ENCODE data around the gene EPHA6.
"Not testable (repeated sequence)": the region's sequence is repeated elsewhere in the genome, so short reads cannot be mapped to it uniquely, and the experiment has no call there.

DNA sequence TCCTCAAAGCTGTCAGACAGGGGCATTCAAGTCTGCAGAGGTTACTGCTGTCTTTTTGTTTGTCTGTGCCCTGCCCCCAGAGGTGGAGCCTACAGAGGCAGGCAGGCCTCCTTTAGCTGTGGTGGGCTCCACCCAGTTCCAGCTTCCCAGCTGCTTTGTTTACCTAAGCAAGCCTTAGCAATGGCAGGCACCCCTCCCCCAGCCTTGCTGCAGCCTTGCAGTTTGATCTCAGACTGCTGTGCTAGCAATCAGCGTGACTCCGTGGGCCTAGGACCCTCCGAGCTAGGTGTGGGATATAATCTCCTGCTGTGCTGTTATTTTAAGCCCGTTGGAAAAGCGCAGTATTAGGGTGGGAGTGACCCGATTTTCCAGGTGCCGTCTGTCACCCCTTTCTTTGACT lies 127.7 kb downstream of the EPHA6 start:
- TF ChIP-seq ELF4 (IDR thresholded peaks at IDR 0.05); ARNT (IDR thresholded peaks at IDR 0.05); FOXK2 (IDR thresholded peaks at IDR 0.05); SUZ12 (IDR thresholded peaks at IDR 0.05); SP1 (IDR thresholded peaks at IDR 0.05); NFRKB (IDR thresholded peaks at IDR 0.05); TARDBP (IDR thresholded peaks at IDR 0.05); BHLHE40 (IDR thresholded peaks at IDR 0.05; ENCODE audit: borderline replicate concordance); FOXM1 (IDR thresholded peaks at IDR 0.05; ENCODE audit: borderline replicate concordance): not testable (repeated sequence)
- TF ChIP-seq, protein P1, sequence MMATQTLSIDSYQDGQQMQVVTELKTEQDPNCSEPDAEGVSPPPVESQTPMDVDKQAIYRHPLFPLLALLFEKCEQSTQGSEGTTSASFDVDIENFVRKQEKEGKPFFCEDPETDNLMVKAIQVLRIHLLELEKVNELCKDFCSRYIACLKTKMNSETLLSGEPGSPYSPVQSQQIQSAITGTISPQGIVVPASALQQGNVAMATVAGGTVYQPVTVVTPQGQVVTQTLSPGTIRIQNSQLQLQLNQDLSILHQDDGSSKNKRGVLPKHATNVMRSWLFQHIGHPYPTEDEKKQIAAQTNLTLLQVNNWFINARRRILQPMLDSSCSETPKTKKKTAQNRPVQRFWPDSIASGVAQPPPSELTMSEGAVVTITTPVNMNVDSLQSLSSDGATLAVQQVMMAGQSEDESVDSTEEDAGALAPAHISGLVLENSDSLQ (IDR thresholded peaks at IDR 0.05) = not testable (repeated sequence)

All from HEK293T (cell line).